Panc1 (cell line): Measurements from ENCODE around the gene TPRG1. TPM values are rescaled to one million over a fixed set of nuclear protein-coding genes. Genes with fewer than 3 reads are reported as not detected.

Source experiments
- ATAC-seq: fragments of 200-7000 bp; cut with Tn5 transposase; 2 replicates; pipeline ENCODE4 v1.9.1; 2020; ENCODE audit warnings: mild to moderate bottlenecking, moderate library complexity
- BruUV-seq: library from RNA; stranded (reverse); fragments of 400-500 nt; replicated peaks from 2 replicates; lab custom pipeline; 2021; lab: Mats Ljungman, UMichigan
- CTCF ChIA-PET: fragments of 300-600 bp; sonication (Branson Sonifier 250); formaldehyde crosslinking; loops from one replicate; lab custom pipeline; 2022; ENCODE audit warnings: antibody characterized with exemption; lab: Charles Lee
- POLR2A ChIA-PET: fragments of 300-600 bp; sonication (Branson Sonifier 250); formaldehyde crosslinking; loops from one replicate; lab custom pipeline; 2022; ENCODE audit warnings: antibody characterized with exemption; lab: Charles Lee
- DNase-seq: peaks from one replicate; pipeline ENCODE4 v3.0.0-alpha.2; 2010; ENCODE audit warnings: low read depth, low spot score
- H3K27ac ChIP-seq: 2 replicates; pipeline ENCODE4 v1.5.1; 2011; ENCODE audit warnings: mild to moderate bottlenecking, low read length, inconsistent platforms
- H3K27me3 ChIP-seq: fragments of 200-500 bp; sonication (Bioruptor generic); 2 replicates; pipeline ENCODE4 v1.6.0; 2014; ENCODE audit warnings: low read length, inconsistent platforms; ENCODE audit not compliant: control insufficient read depth, insufficient read depth
- H3K36me3 ChIP-seq: fragments of 200-500 bp; sonication (Bioruptor generic); 2 replicates; pipeline ENCODE4 v1.5.1; 2014; ENCODE audit warnings: inconsistent platforms, mild to moderate bottlenecking, low read length, moderate library complexity; ENCODE audit not compliant: control insufficient read depth, insufficient read depth
- H3K4me1 ChIP-seq: 2 replicates; pipeline ENCODE4 v1.5.1; 2011; ENCODE audit warnings: inconsistent platforms, mild to moderate bottlenecking, low read length, moderate library complexity; ENCODE audit not compliant: control insufficient read depth, insufficient read depth
- H3K4me3 ChIP-seq, 2 experiments: 2 replicates each; pipeline ENCODE4 v1.5.1; 2011 to 2012; ENCODE audit warnings: low read depth in 2 of 2, low read length in 2 of 2, mild to moderate bottlenecking in 2 of 2, inconsistent platforms in 1 of 2, moderate library complexity in 1 of 2
- H3K9me3 ChIP-seq: fragments of 200-500 bp; sonication (Bioruptor generic); 2 replicates; pipeline ENCODE4 v1.5.1; 2014; ENCODE audit warnings: low read depth, mild to moderate bottlenecking, inconsistent platforms, low read length, moderate library complexity; ENCODE audit not compliant: control insufficient read depth, insufficient read depth
- POLR2AphosphoS5 ChIP-seq: IDR thresholded peaks from 2 replicates; pipeline ENCODE4 v1.6.1; 2012; ENCODE audit warnings: mild to moderate bottlenecking, low read depth, low read length, moderate library complexity
- REST ChIP-seq, 2 experiments: IDR thresholded peaks; 2 replicates each; pipeline ENCODE4 v1.6.1; 2011 to 2012; ENCODE audit warnings: low read depth in 2 of 2, control low read depth in 1 of 2, low read length in 1 of 2, mild to moderate bottlenecking in 1 of 2, moderate library complexity in 1 of 2; ENCODE audit not compliant: insufficient read depth in 1 of 2
- SIN3A ChIP-seq: IDR thresholded peaks from 2 replicates; pipeline ENCODE4 v1.6.1; 2012; ENCODE audit warnings: low read depth, mild to moderate bottlenecking, low read length, moderate library complexity, borderline replicate concordance; ENCODE audit not compliant: insufficient read depth
- TCF7L2 ChIP-seq: IDR thresholded peaks from 2 replicates; pipeline ENCODE4 v1.6.1; 2011; ENCODE audit warnings: mild to moderate bottlenecking, low read depth, low read length, inconsistent platforms
- in situ Hi-C: cut with HindIII; loops from 2 replicates; pipeline ENCODE4 v1.10.0; 2016; ENCODE audit warnings: low sequenced_read_pairs, low pct_unique_long_range_greater_than_20kb
- intact Hi-C: fragments of 100-400 bp; cut with micrococcal nuclease; formaldehyde crosslinking; loops from one replicate; pipeline ENCODE4 v1.10.0; 2022; ENCODE audit not compliant: unreplicated experiment
- total RNA-seq: library from RNA; stranded (reverse); gene quantifications from one replicate; pipeline ENCODE4 v1.2.1, GENCODE V29; 2021; ENCODE audit not compliant: unreplicated experiment
- TF ChIP-seq, protein P1 (sequence below): fragments of 450-650 bp; IDR thresholded peaks from 2 replicates; pipeline ENCODE4 v1.5.1; 2017; ENCODE audit warnings: mild to moderate bottlenecking

Gene TPRG1
- total RNA-seq, 1 experiment from 2014 or later, result not detected

DNA sequence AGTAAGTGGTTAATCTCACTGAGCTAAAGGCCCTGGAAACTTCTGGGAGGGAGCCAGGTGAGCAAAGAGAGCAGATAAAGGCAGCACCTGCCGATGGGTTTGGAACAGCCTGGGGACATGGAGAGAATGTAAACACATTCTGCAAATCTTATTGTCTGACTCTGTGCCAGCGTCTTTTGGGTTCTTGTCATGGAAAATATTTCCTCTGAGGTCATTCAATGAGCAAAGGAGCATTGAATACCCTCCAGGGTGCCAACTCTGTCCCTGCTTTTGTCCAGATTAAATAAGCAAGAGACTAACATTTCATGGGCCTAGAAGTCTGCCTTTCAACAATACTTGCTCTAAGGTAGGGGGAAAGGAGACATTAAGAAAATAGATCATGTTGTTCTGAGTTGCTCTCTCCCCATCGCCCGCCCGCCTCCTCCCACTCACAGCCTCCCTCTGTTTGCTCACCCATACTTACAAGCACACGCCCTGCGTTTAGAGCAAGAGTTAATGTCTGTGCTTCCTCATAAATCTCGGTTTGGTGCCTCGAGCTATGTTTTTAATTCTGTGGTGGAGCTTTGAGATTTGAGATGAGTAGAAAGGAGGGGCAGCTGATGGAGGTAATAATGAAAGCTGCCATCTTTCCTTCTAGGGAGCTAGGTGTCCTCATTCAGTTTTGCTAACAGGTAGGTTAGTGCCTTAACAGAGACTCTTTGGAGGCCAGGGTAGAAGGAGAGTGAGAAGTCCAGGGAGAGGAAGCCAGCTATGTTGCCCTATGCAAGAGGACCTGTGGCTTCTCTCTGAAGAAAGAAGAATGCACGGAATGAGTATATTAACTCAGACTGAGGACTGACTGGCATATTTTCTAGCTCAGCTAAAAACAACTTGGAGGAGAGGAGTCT, 132.9 kb downstream of the TPRG1 start:
- no TSS peak for BruUV-seq
- H3K36me3 ChIP-seq, result no peaks in the 10 kb centered on the region
- H3K4me3 ChIP-seq, result peak overlapping the region in 1 of 2 experiments; percentile 25; a peak in 2 of 4 replicates
- TF ChIP-seq TCF7L2 (peak; percentile 60), POLR2AphosphoS5 (peak; percentile 76), SIN3A (no peak)
- ATAC-seq (peak; percentile 92), DNase-seq (peak; percentile 30)
- ChIA-PET POLR2A (no interaction called here), CTCF (no interaction called here)
- H3K9me3 ChIP-seq, result no peaks in the 10 kb centered on the region
- in situ Hi-C loops, result no loop called here
- no peaks in the 10 kb centered on the region for H3K27me3 ChIP-seq
- intact Hi-C loops, result no loop called here
- 0 out of 2 replicates have a peak overlapping the region, but pooled peaks have one; percentile 69 for H3K27ac ChIP-seq
- peaks cover 15% of the 10 kb centered on the region; the same call in 1 of the 2 replicates for H3K4me1 ChIP-seq

GRCh38 chr3:189305412-189305811, 133.6 kb downstream of the TPRG1 start:
- ChIA-PET POLR2A (no interaction called here), CTCF (no interaction called here)
- TF ChIP-seq POLR2AphosphoS5, result no peak
- TF ChIP-seq, protein P1, sequence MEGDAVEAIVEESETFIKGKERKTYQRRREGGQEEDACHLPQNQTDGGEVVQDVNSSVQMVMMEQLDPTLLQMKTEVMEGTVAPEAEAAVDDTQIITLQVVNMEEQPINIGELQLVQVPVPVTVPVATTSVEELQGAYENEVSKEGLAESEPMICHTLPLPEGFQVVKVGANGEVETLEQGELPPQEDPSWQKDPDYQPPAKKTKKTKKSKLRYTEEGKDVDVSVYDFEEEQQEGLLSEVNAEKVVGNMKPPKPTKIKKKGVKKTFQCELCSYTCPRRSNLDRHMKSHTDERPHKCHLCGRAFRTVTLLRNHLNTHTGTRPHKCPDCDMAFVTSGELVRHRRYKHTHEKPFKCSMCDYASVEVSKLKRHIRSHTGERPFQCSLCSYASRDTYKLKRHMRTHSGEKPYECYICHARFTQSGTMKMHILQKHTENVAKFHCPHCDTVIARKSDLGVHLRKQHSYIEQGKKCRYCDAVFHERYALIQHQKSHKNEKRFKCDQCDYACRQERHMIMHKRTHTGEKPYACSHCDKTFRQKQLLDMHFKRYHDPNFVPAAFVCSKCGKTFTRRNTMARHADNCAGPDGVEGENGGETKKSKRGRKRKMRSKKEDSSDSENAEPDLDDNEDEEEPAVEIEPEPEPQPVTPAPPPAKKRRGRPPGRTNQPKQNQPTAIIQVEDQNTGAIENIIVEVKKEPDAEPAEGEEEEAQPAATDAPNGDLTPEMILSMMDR, result no peak
- TF ChIP-seq REST (IDR thresholded peaks at IDR 0.05; ENCODE audit: insufficient read depth in 1 of 2, low read depth in 2 of 2, low read length in 1 of 2), result no peak
- no peak for ATAC-seq
- BruUV-seq, result no TSS peak
- intact Hi-C loops, result no loop called here
- Histone ChIP-seq H3K4me1 (peaks cover 15% of the 10 kb centered on the region; the same call in 1 of the 2 replicates), H3K9me3 (no peaks in the 10 kb centered on the region), H3K27ac (peak overlapping the region; percentile 69; the same call in 1 of the 2 replicates), H3K4me3 (no peak overlapping the region), H3K27me3 (no peaks in the 10 kb centered on the region), H3K36me3 (no peaks in the 10 kb centered on the region)
- in situ Hi-C loops, result no loop called here
- no peak for DNase-seq

DNA sequence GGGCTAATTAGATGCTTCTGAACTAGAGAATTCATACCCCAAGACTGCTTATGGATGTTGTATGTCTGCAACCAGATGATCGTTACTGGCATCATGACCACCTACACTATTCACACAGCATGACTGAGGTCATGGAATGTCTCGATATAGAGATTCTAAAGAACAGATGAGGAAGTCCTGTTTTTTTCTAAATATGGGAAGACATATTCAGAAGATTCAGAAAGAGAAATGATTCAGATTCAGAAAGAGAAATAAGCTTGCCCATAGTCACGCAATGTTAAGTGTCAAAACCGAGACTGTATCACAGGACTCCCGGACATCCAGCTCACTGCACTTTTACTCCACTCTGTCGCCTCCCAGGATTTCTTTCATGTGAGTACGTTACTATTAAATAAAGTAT, 136.2 kb downstream of the TPRG1 start:
- POLR2A ChIA-PET, result no interaction called here
- CTCF ChIA-PET, result no interaction called here
- TF ChIP-seq, protein P1, result no peak
- TF ChIP-seq SIN3A (no peak), REST (IDR thresholded peaks at IDR 0.05; ENCODE audit: insufficient read depth in 1 of 2, low read depth in 2 of 2, low read length in 1 of 2) (no peak), TCF7L2 (no peak), POLR2AphosphoS5 (no peak)
- in situ Hi-C loops, result no loop called here
- no peak overlapping the region for H3K27ac ChIP-seq
- DNase-seq (no peak), ATAC-seq (no peak)
- H3K4me1 ChIP-seq, result peaks cover 15% of the 10 kb centered on the region; the same call in 1 of the 2 replicates
- no peaks in the 10 kb centered on the region for H3K27me3 ChIP-seq
- no peak overlapping the region for H3K4me3 ChIP-seq
- H3K9me3 ChIP-seq, result no peaks in the 10 kb centered on the region
- BruUV-seq, result no TSS peak
- intact Hi-C loops, result no loop called here
- no peaks in the 10 kb centered on the region for H3K36me3 ChIP-seq
